Fibroblast of lung (primary cell): ENCODE measurements around the gene RSF1.

ENCODE experiments used
- CTCF ChIP-seq, 2 donors: IDR thresholded peaks in 1 of 2; conservative IDR thresholded peaks in 1 of 2; 1 replicate in 1 of 2; 2 replicates in 1 of 2; pipeline ENCODE4 v1.5.1; 2011 to 2012; ENCODE audit warnings: low read length in 2 of 2, control low read depth in 1 of 2, inconsistent platforms in 1 of 2, low read depth in 1 of 2, mild to moderate bottlenecking in 1 of 2
- EZH2 ChIP-seq: IDR thresholded peaks from 2 replicates; pipeline ENCODE4 v1.5.1; 2012; ENCODE audit warnings: low read length, control low read depth, mild to moderate bottlenecking; ENCODE audit errors: missing control alignments

- TF ChIP-seq CTCF (conservative IDR thresholded peaks at IDR 0.05 in 1 of 2, IDR thresholded peaks at IDR 0.05 in 1 of 2; ENCODE audit: low read depth in 1 of 2, low read length in 2 of 2), result no peak
- no peak for TF ChIP-seq EZH2
Measured at GRCh38 chr11:77854838-77855237, 34.3 kb upstream of the RSF1 start.
